HepG2 (cell line): Measurements from ENCODE around the gene OCLN. TPM values are rescaled to one million over a fixed set of nuclear protein-coding genes. Genes with fewer than 3 reads are reported as not detected.

Experiments used
- ATAC-seq: fragments of 200-7000 bp; cut with Tn5 transposase; 3 replicates; pipeline ENCODE4 v1.9.1; 2020; ENCODE audit warnings: mild to moderate bottlenecking, moderate library complexity
- BruUV-seq: library from RNA; stranded (reverse); fragments of 400-500 nt; replicated peaks from 2 replicates; lab custom pipeline; 2021; lab: Mats Ljungman, UMichigan
- CTCF ChIA-PET: fragments of 300-600 bp; formaldehyde crosslinking; extraction: SDS; loops from one replicate; lab custom pipeline; 2021; ENCODE audit warnings: low total read pairs, inconsistent platforms, low intra/inter-chr PET ratio; lab: Yijun Ruan, JAX
- POLR2A ChIA-PET: fragments of 350-600 bp; sonication (Branson Sonifier 250); formaldehyde crosslinking; loops from one replicate; lab custom pipeline; 2020; ENCODE audit warnings: antibody characterized with exemption, inconsistent platforms; lab: Yijun Ruan, JAX
- DNase-seq: peaks from one replicate; pipeline ENCODE4 v3.0.0-alpha.2; 2015; ENCODE audit warnings: low spot score
- FAIRE-seq: peaks from 3 replicates; lab custom pipeline; 2011; peaks lifted over from hg19 to GRCh38; lab: Jason Lieb, UNC
- H2AFZ ChIP-seq: one replicate; pipeline ENCODE4 v1.6.1; 2011; ENCODE audit warnings: low read length, inconsistent platforms
- H3K27ac ChIP-seq: fragments of 300-600 bp; 3 replicates; pipeline ENCODE4 v1.8.0; 2011; ENCODE audit warnings: mixed run types, mild to moderate bottlenecking, mixed read lengths, low read length, inconsistent platforms; ENCODE audit not compliant: insufficient read depth; ENCODE audit errors: extremely low read length
- H3K27me3 ChIP-seq, 2 experiments: fragments of 200-600 bp in 1 of 2; 2 replicates in 1 of 2; 3 replicates in 1 of 2; pipeline versions ENCODE4 v1.6.0 to v1.8.0; 2011; ENCODE audit warnings: low read length in 2 of 2, mild to moderate bottlenecking in 2 of 2, moderate library complexity in 2 of 2, inconsistent platforms in 1 of 2; ENCODE audit not compliant: insufficient read depth in 2 of 2, control insufficient read depth in 1 of 2
- H3K36me3 ChIP-seq, 2 experiments: fragments of 200-600 bp in 1 of 2; replicated peaks in 1 of 2; 2 replicates in 1 of 2; 3 replicates in 1 of 2; pipeline versions ENCODE4 v1.5.1 to v1.8.0; 2011; ENCODE audit warnings: low read length in 2 of 2, inconsistent platforms in 1 of 2; ENCODE audit not compliant: insufficient read depth in 2 of 2, control insufficient read depth in 1 of 2
- H3K4me1 ChIP-seq: 2 replicates; pipeline ENCODE4 v1.5.1; 2012; ENCODE audit warnings: low read length, inconsistent platforms; ENCODE audit not compliant: insufficient read depth
- H3K4me2 ChIP-seq: 2 replicates; pipeline ENCODE4 v1.6.0; 2011; ENCODE audit warnings: low read depth, low read length, inconsistent platforms
- H3K4me3 ChIP-seq, 3 experiments: fragments of 200-600 bp in 1 of 3; sonication (generic), shearing (Covaris generic) in 1 of 3; replicated peaks in 1 of 3; 2 replicates each; pipeline ENCODE4 v1.5.1; 2011 to 2016; ENCODE audit warnings: low read length in 3 of 3, inconsistent platforms in 2 of 3, low read depth in 2 of 3, mild to moderate bottlenecking in 2 of 3, control low read depth in 1 of 3, mixed read lengths in 1 of 3; ENCODE audit not compliant: insufficient read depth in 1 of 3
- H3K79me2 ChIP-seq: one replicate; pipeline ENCODE4 v1.6.1; 2011; ENCODE audit warnings: low read length, inconsistent platforms; ENCODE audit not compliant: insufficient read depth
- H3K9ac ChIP-seq: 2 replicates; pipeline ENCODE4 v1.6.0; 2011; ENCODE audit warnings: mild to moderate bottlenecking, low read depth, low read length, inconsistent platforms; ENCODE audit not compliant: insufficient read depth
- H3K9me3 ChIP-seq: 2 replicates; pipeline ENCODE4 v1.5.1; 2012; ENCODE audit warnings: mild to moderate bottlenecking, low read length
- H4K20me1 ChIP-seq: 2 replicates; pipeline ENCODE4 v1.6.0; 2011; ENCODE audit warnings: inconsistent platforms, mild to moderate bottlenecking, low read length, moderate library complexity; ENCODE audit not compliant: insufficient read depth
- CHD2 ChIP-seq: IDR thresholded peaks from 2 replicates; pipeline ENCODE4 v1.6.1; 2011; ENCODE audit warnings: low read depth, low read length, improper control_type of control experiment
- DPF2 ChIP-seq: sonication (generic); formaldehyde crosslinking; IDR thresholded peaks from 2 replicates; pipeline ENCODE4 v1.4.0; 2020; ENCODE audit warnings: mild to moderate bottlenecking, low read depth, missing genetic modification reagents, borderline replicate concordance
- GMEB1 ChIP-seq: sonication (generic); formaldehyde crosslinking; IDR thresholded peaks from 2 replicates; pipeline ENCODE4 v1.5.1; 2020; ENCODE audit warnings: missing genetic modification reagents, mild to moderate bottlenecking, borderline replicate concordance
- SP2 ChIP-seq: sonication (generic); formaldehyde crosslinking; IDR thresholded peaks from 2 replicates; pipeline ENCODE4 v1.5.1; 2020; ENCODE audit warnings: mild to moderate bottlenecking, missing genetic modification reagents
- ZHX2 ChIP-seq, 2 experiments: sonication (generic) in 1 of 2; formaldehyde crosslinking in 1 of 2; IDR thresholded peaks; 2 replicates each; pipeline versions ENCODE4 v1.6.1 to v1.9.0; 2014 to 2022; ENCODE audit warnings: antibody characterized with exemption in 1 of 2, borderline replicate concordance in 1 of 2, inconsistent platforms in 1 of 2, low read depth in 1 of 2, missing genetic modification reagents in 1 of 2
- ZMAT5 ChIP-seq: sonication (generic); formaldehyde crosslinking; IDR thresholded peaks from 2 replicates; pipeline ENCODE4 v1.5.0; 2020; ENCODE audit warnings: mild to moderate bottlenecking, low read depth, missing genetic modification reagents, borderline replicate concordance
- ZNF432 ChIP-seq: sonication (generic); formaldehyde crosslinking; IDR thresholded peaks from 2 replicates; pipeline ENCODE4 v1.5.0; 2020; ENCODE audit warnings: missing genetic modification reagents, mild to moderate bottlenecking, borderline replicate concordance
- ZSCAN20 ChIP-seq: sonication (generic); formaldehyde crosslinking; IDR thresholded peaks from 2 replicates; pipeline ENCODE4 v1.4.0; 2020; ENCODE audit warnings: missing genetic modification reagents, mild to moderate bottlenecking, borderline replicate concordance
- WGBS: methylation state at CpG from one replicate; pipeline ENCODE4 v1.1.6; 2017; ENCODE audit warnings: low lambda C conversion rate; 5-methylcytosine and 5-hydroxymethylcytosine counted together
- in situ Hi-C: cut with HindIII; loops from 2 replicates; pipeline ENCODE4 v1.10.0; 2017; ENCODE audit warnings: low pct_unique_long_range_greater_than_20kb; ENCODE audit not compliant: extremely low pct_ligation_motif_present
- intact Hi-C: fragments of 100-400 bp; cut with micrococcal nuclease; formaldehyde crosslinking; loops from one replicate; pipeline ENCODE4 v1.10.0; 2022; ENCODE audit not compliant: unreplicated experiment
- polyA plus RNA-seq, 8 experiments: library from polyadenylated mRNA; depleted of rRNA in 3 of 8; stranded (reverse) in 7 of 8; unstranded in 1 of 8; fragments of >200 nt; fragmentation: Illumina TruSeq in 4 of 8; extraction: Trizol in 4 of 8; gene quantifications; 2 replicates each; pipeline versions ENCODE4 v1.2.1 to v1.2.3, GENCODE V29; 2011 to 2016; ENCODE audit warnings: low read depth in 4 of 8, missing spikeins in 1 of 8, mixed read lengths in 1 of 8; ENCODE audit not compliant: insufficient read depth in 1 of 8
- total RNA-seq, 5 experiments: library from RNA; depleted of rRNA; stranded (reverse); fragments of >200 nt; fragmentation: Illumina TruSeq; extraction: Trizol; gene quantifications; 2 replicates each; pipeline ENCODE4 v1.2.3, GENCODE V29; 2016; ENCODE audit warnings: low read depth in 1 of 5
- TF ChIP-seq, protein P1 (sequence below): sonication (generic); formaldehyde crosslinking; conservative IDR thresholded peaks from 2 replicates; pipeline ENCODE4 v1.4.0; 2020; ENCODE audit warnings: missing genetic modification reagents
- TF ChIP-seq, protein P2 (sequence below): sonication (generic); formaldehyde crosslinking; IDR thresholded peaks from 2 replicates; pipeline ENCODE4 v1.5.0; 2020; ENCODE audit warnings: missing genetic modification reagents

The OCLN gene
- total and polyA plus RNA-seq, 2 of the 13 experiments (the other 11 are each of a cell fraction or from before 2014, with no cell fraction given) = 24.1 to 34.8 TPM

DNA sequence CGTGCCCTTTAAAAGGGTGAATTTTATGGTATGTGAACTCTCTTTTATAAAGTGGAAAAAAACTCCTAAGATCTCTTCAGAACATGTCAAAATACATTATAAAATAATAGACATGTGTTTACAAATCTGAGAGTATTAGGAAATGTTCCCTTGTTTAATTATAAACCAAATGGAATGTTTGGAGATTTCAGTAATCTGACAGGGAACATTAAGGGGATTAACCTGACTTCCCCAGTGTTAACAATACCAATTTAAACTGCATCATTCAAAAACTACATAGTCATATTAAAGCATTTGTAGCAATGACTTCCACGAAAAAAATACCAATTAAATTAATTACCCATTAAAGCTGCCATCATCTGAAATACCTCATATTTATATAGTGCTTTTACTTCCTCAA, 1.6 kb upstream of the OCLN start:
- BruUV-seq = no TSS peak
- no peak overlapping the region for H3K27ac ChIP-seq
- FAIRE-seq (no peak), DNase-seq (no peak), ATAC-seq (no peak)
- CTCF ChIA-PET = no interaction called here
- peaks cover 64% of the 10 kb centered on the region for H3K4me1 ChIP-seq
- 39% methylated on average over 2 of the region's 2 CpGs for WGBS
- POLR2A ChIA-PET = no interaction called here
- in situ Hi-C loops = loop anchor here (5.0 kb wide), 1 partner anchor 79 kb away; no protein-coding TSS in a partner anchor
- H3K9ac ChIP-seq = no peak overlapping the region
- H3K4me3 ChIP-seq = no peak overlapping the region
- no peaks in the 10 kb centered on the region for H3K9me3 ChIP-seq
- peak overlapping the region; percentile 73 for H3K4me2 ChIP-seq
- H3K27me3 ChIP-seq = no peaks in the 10 kb centered on the region; a peak in 1 of 5 replicates
- peaks cover 28% of the 10 kb centered on the region for H3K79me2 ChIP-seq
- TF ChIP-seq, protein P1, sequence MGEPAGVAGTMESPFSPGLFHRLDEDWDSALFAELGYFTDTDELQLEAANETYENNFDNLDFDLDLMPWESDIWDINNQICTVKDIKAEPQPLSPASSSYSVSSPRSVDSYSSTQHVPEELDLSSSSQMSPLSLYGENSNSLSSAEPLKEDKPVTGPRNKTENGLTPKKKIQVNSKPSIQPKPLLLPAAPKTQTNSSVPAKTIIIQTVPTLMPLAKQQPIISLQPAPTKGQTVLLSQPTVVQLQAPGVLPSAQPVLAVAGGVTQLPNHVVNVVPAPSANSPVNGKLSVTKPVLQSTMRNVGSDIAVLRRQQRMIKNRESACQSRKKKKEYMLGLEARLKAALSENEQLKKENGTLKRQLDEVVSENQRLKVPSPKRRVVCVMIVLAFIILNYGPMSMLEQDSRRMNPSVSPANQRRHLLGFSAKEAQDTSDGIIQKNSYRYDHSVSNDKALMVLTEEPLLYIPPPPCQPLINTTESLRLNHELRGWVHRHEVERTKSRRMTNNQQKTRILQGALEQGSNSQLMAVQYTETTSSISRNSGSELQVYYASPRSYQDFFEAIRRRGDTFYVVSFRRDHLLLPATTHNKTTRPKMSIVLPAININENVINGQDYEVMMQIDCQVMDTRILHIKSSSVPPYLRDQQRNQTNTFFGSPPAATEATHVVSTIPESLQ (CRISPR knock-in tag) = no peak
- no peak for TF ChIP-seq GMEB1 (CRISPR knock-in tag)
- no peak for TF ChIP-seq SP2 (CRISPR knock-in tag)
- TF ChIP-seq, protein P2, sequence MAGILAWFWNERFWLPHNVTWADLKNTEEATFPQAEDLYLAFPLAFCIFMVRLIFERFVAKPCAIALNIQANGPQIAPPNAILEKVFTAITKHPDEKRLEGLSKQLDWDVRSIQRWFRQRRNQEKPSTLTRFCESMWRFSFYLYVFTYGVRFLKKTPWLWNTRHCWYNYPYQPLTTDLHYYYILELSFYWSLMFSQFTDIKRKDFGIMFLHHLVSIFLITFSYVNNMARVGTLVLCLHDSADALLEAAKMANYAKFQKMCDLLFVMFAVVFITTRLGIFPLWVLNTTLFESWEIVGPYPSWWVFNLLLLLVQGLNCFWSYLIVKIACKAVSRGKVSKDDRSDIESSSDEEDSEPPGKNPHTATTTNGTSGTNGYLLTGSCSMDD (CRISPR knock-in tag) = no peak
- TF ChIP-seq ZMAT5 (CRISPR knock-in tag) = no peak
- TF ChIP-seq ZNF432 (CRISPR knock-in tag) = no peak
- TF ChIP-seq DPF2 (CRISPR knock-in tag) = no peak
- no peak for TF ChIP-seq ZHX2 (IDR thresholded peaks at IDR 0.05; ENCODE audit: low read depth)
- TF ChIP-seq ZHX2 (CRISPR knock-in tag; IDR thresholded peaks at IDR 0.05; ENCODE audit: borderline replicate concordance) = no peak
- no peak for TF ChIP-seq ZSCAN20 (CRISPR knock-in tag)
- TF ChIP-seq CHD2 = no peak
- H4K20me1 ChIP-seq = no peaks in the 10 kb centered on the region
- H3K36me3 ChIP-seq = no peaks in the 10 kb centered on the region
- intact Hi-C loops = loop anchor here (5.0 kb wide), 2 partner anchors 34 to 54 kb away; no protein-coding TSS in a partner anchor
- no peak overlapping the region for H2AFZ ChIP-seq
